Measurements from ENCODE around the gene ACP3.
A peak's percentile ranks its signal among the peaks of the same experiment; 100 is the strongest.

ACP3 gene

GRCh38 chr3:132332082-132332481 is 14.9 kb downstream of the ACP3 start:
- DNase-seq (ENCODE audit: low read depth), result no peak
- no peak for TF ChIP-seq CTCF (IDR thresholded peaks at IDR 0.05; ENCODE audit: control insufficient read depth, insufficient read depth, low read depth, low read length, missing control alignments)
- H3K4me3 ChIP-seq (ENCODE audit: control insufficient read depth, low read depth, low read length), result no peak overlapping the region

- DNase-seq (ENCODE audit: low read depth), result no peak
- H3K4me3 ChIP-seq (ENCODE audit: control insufficient read depth, low read depth, low read length), result no peak overlapping the region
- no peak for TF ChIP-seq CTCF (IDR thresholded peaks at IDR 0.05; ENCODE audit: control insufficient read depth, insufficient read depth, low read depth, low read length, missing control alignments)
Observed at GRCh38 chr3:132332508-132332907, 15.3 kb downstream of the ACP3 start.

GRCh38 chr3:132341746-132342145 is 24.5 kb downstream of the ACP3 start:
- DNase-seq (ENCODE audit: low read depth), result no peak
- TF ChIP-seq CTCF (IDR thresholded peaks at IDR 0.05; ENCODE audit: control insufficient read depth, insufficient read depth, low read depth, low read length, missing control alignments), result no peak
- no peak overlapping the region for H3K4me3 ChIP-seq (ENCODE audit: control insufficient read depth, low read depth, low read length)

GRCh38 chr3:132342183-132342582 is 25.0 kb downstream of the ACP3 start:
- H3K4me3 ChIP-seq (ENCODE audit: control insufficient read depth, low read depth, low read length), result no peak overlapping the region
- DNase-seq (ENCODE audit: low read depth), result no peak
- TF ChIP-seq CTCF (IDR thresholded peaks at IDR 0.05; ENCODE audit: control insufficient read depth, insufficient read depth, low read depth, low read length, missing control alignments), result no peak

- no peak overlapping the region for H3K4me3 ChIP-seq (ENCODE audit: control insufficient read depth, low read depth, low read length)
- DNase-seq (ENCODE audit: low read depth), result no peak
- no peak for TF ChIP-seq CTCF (IDR thresholded peaks at IDR 0.05; ENCODE audit: control insufficient read depth, insufficient read depth, low read depth, low read length, missing control alignments)
Observed at GRCh38 chr3:132342610-132343009, 25.4 kb downstream of the ACP3 start.

GRCh38 chr3:132343018-132343612 is 25.9 kb downstream of the ACP3 start:
- H3K4me3 ChIP-seq (ENCODE audit: control insufficient read depth, low read depth, low read length), result no peak overlapping the region
- TF ChIP-seq CTCF (IDR thresholded peaks at IDR 0.05; ENCODE audit: control insufficient read depth, insufficient read depth, low read depth, low read length, missing control alignments), result peak; percentile 86
- DNase-seq (ENCODE audit: low read depth), result peak; percentile 23

Data from AG09309 (cell line).